GM23248 (cell line): ENCODE results near the gene SETD2.

Experiments
- EZH2 ChIP-seq: fragments of 200-600 bp; sonication (generic); IDR thresholded peaks from 2 replicates; pipeline ENCODE4 v1.6.1; 2018; ENCODE audit warnings: antibody characterized with exemption, mild to moderate bottlenecking; ENCODE audit not compliant: insufficient read depth, poor library complexity, severe bottlenecking
- EZH2phosphoT487 ChIP-seq: fragments of 200-600 bp; sonication (generic); IDR thresholded peaks from 2 replicates; pipeline ENCODE4 v1.6.1; 2018; ENCODE audit warnings: antibody characterized with exemption, moderate library complexity, mild to moderate bottlenecking, low read depth; ENCODE audit not compliant: insufficient read depth

DNA sequence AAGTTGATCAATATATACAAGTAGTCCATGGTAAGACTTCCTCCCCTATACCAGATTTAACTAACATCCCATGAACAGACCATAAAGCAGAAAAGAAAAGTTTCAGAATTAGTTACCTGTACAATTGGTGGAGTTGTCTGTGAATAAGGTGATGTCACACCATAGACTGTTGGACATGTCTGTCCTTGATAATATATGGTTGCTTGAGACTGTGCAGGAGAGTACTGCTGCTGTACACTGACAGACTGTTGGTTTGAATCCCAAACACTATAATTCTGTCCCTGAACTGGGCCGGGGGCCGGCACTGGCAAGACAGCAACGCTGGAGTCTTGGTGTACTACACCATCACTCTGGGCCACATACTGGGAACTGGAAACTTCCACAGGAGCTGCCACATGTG is 107.2 kb downstream of the SETD2 start:
- no peak for TF ChIP-seq EZH2
- TF ChIP-seq EZH2phosphoT487, result no peak
